Endometrial microvascular endothelial cells (primary cell): ENCODE measurements around the gene IFITM5. TPM values are rescaled to one million over a fixed set of nuclear protein-coding genes. Genes with fewer than 3 reads are reported as not detected.

Experiments used
- in situ Hi-C: cut with HindIII; loops from 2 replicates; pipeline ENCODE4 v1.10.0; 2017; ENCODE audit warnings: low sequenced_read_pairs, low pct_unique_long_range_greater_than_20kb; ENCODE audit errors: inconsistent ontology term
- total RNA-seq: library from RNA; depleted of rRNA; stranded (reverse); fragments of >200 nt; gene quantifications from one replicate; pipeline ENCODE4 v1.2.3, GENCODE V29; 2015; ENCODE audit errors: inconsistent ontology term

IFITM5 gene
- total RNA-seq, 1 donor from 2014 or later, result not detected

GRCh38 chr11:298406-299065 is 790 bp downstream of the IFITM5 start:
- in situ Hi-C loops, result no loop called here

GRCh38 chr11:297586-298405 is 1.5 kb downstream of the IFITM5 start:
- in situ Hi-C loops, result no loop called here

GRCh38 chr11:297051-297585 is 2.2 kb downstream of the IFITM5 start:
- in situ Hi-C loops, result no loop called here

- in situ Hi-C loops, result no loop called here
Measured at GRCh38 chr11:296171-297050, 2.9 kb downstream of the IFITM5 start.

DNA sequence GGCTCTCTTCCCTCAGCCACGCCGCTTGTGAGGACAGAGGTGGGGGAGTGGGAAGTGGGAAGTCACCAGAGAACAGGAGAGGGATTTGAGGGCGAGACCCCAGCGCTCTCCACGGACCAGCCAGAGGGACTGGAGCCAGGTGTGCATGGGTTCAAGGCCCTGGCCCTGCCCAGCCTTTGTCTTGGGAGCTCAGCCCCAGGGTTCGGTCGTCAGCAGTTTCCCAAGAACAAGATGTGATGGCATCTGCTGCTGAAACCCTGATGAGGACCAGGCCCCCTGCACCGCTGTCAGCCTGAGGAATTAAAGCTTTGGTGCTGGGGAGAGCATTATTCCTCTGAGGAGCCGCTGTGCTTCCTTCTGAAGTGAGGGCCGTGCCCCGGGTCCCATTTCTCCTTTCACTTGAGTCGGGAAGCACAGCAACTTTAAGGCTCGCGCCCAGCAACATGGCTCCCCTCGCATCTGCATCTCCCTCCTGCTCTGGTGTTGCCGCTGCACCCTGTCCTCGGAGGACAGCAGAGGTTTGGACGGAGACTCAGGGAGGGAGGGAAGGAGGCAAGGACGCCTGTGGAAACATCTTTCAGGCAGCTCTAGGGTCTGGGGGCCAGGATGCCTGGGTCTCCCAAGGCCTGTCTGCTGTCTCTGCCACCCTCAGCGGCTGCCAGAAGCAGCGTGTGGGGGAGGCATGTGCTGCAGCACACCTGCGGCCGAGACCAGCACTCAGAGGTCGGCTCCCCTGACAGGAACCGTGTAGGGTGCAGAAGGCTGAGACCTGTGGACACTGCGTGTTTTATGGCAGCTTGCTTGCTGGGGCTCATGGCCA is 3.8 kb downstream of the IFITM5 start:
- in situ Hi-C loops, result no loop called here

DNA sequence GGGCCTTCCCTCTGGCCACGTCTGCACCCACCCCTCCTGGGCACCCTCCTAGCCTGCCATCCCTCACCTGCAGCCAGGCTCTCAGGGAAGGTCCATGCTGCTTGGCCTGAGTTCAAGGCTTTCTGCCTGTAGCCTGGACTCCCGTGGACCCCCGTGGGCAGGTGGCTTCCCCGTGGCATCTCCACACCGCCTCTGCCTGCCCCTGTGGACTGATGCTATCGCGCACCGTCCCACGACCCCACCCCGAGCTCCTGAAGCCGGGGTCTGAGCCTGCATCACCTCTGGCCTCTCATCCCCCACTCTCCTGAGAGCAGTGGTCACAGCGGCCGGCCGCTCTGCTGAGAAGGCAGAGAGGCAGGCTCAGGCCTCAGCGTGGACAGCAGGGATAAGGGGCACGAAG is 4.5 kb downstream of the IFITM5 start:
- in situ Hi-C loops, result no loop called here

DNA sequence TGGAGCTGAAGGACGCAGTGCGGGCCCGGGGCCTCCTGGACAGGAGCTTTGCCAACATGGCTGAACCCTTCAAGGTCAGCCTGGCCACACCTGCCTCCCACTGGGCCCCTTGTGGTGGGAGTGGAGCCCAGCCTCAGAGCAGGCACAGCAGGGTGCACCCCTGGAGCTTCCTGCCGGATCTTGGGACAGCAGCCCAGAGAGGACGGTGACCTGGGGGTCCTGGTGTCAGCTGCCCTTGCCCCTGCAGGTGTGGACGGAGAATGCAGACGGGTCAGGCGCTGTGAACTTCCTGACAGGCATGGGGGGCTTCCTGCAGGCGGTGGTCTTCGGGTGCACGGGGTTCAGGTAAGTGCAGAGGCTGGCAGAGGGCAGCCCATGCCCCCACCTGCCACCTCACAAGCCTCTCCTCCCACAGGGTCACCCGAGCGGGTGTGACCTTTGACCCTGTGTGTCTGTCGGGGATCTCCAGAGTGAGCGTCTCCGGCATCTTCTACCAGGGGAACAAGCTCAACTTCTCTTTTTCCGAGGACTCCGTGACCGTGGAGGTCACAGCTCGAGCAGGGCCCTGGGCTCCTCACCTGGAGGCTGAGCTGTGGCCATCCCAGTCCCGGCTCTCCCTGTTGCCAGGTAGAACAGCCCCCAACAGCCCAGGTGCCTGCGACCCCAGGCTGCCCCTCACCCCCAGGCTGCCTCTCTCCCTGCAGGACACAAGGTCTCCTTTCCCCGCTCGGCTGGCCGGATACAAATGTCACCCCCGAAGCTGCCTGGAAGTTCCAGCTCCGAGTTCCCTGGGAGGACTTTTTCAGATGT is 5.3 kb downstream of the IFITM5 start:
- in situ Hi-C loops, result no loop called here

DNA sequence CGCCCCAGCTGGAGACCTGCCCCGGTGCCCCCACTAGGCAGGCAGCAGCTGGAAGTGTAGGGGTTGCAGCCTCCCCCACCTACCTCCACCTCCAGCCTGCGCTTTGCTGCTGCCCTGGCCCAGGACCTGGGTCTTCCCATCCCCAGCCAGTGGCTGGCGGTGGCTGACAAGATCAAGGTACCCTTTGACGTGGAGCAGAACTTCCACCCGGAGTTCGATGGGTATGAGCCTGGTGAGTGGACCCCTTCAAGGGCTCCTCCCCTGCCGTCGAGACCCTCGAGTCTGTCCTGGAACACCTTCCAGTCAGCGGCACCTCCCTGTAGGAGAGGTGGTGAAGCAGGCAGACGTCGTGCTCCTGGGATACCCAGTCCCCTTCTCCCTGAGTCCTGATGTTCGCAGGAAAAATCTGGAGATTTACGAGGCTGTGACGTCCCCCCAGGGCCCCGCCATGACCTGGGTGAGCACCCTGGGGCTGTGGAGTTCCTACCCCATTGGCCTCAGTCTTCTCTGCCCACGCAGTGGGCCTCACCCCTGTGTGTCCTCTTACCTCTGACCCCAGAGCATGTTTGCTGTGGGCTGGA is 6.0 kb downstream of the IFITM5 start:
- in situ Hi-C loops, result no loop called here

GRCh38 chr11:292211-293121 is 6.9 kb downstream of the IFITM5 start:
- in situ Hi-C loops, result no loop called here

- in situ Hi-C loops, result no loop called here
Measured at GRCh38 chr11:291281-292210, 7.8 kb downstream of the IFITM5 start.

- in situ Hi-C loops, result no loop called here
Measured at GRCh38 chr11:290621-291231, 8.6 kb downstream of the IFITM5 start.

DNA sequence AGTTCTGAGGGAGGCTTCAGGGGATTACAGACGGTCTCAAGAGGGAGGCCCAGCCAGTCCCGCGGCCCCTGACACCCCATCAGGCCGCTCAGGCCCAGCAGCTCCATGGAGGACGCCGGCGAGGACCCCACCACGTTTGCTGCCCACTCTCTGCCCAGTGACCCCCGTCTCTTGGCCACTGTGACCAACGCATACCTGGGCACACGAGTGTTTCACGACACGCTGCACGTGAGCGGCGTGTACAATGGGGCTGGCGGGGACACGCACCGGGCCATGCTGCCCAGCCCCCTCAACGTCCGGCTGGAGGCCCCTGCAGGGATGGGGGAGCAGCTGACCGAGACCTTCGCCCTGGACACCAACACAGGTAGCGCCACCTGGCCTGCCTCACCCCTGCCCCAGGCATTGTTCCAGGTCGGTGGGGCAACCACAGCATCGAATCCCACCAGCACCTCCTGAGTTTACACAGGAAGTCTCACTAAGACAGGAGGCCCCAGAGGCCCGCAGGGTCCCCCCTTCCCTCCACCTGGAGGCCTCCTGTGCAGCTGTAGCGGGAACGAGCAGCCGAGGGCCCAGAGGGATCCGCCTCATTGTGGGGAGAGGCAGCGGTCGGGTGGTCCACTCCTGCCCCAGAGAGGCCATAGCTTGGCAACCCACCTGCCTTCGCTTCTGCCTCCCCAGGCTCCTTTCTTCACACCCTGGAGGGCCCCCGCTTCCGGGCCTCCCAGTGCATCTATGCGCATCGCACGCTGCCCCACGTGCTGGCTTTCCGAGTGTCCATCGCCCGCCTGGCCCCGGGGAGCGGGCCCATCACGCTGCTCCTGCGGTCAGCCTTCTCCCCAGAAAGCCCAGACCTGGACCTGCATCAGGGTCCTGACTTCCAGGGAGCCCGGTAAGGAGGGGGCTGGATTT is 9.4 kb downstream of the IFITM5 start:
- in situ Hi-C loops, result no loop called here

DNA sequence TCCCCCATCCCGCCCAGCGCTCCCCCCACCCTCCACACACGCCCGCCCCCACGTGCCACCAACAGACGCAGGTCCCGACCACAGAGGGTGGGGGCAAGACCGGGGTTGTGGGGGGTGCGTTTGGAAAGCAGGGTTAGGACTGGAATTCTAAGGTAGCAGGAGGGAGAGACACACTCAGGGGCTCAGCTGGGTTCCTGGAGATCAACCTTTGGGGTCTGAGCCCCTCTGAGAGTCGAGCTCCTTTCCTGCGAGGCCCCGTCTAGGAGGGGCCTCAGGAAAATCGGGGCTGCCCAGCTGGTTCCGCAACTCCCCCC is 10.0 kb downstream of the IFITM5 start:
- in situ Hi-C loops, result no loop called here
